HepG2 (cell line): ENCODE measurements around the gene LMCD1.

Source experiments
- CBFB ChIP-seq: sonication (generic); formaldehyde crosslinking; IDR thresholded peaks from 2 replicates; pipeline ENCODE4 v1.4.0; 2020; ENCODE audit warnings: missing genetic modification reagents
- HIVEP1 ChIP-seq: sonication (generic); formaldehyde crosslinking; IDR thresholded peaks from 2 replicates; pipeline ENCODE4 v1.4.0; 2020; ENCODE audit warnings: mild to moderate bottlenecking, missing genetic modification reagents
- ZNF232 ChIP-seq: sonication (generic); formaldehyde crosslinking; IDR thresholded peaks from 2 replicates; pipeline ENCODE4 v1.4.0; 2020; ENCODE audit warnings: missing genetic modification reagents, borderline replicate concordance
- ZNF580 ChIP-seq: IDR thresholded peaks from 2 replicates; pipeline ENCODE4 v1.6.1; 2016; ENCODE audit warnings: low read depth, borderline replicate concordance
- TF ChIP-seq, protein P1 (sequence below): sonication (generic); formaldehyde crosslinking; IDR thresholded peaks from 2 replicates; pipeline ENCODE4 v1.8.0; 2022; ENCODE audit warnings: mild to moderate bottlenecking, missing genetic modification reagents, borderline replicate concordance
- TF ChIP-seq, protein P2 (sequence below): sonication (generic); formaldehyde crosslinking; IDR thresholded peaks from 2 replicates; pipeline ENCODE4 v1.5.0; 2020; ENCODE audit warnings: mild to moderate bottlenecking, missing genetic modification reagents, moderate library complexity

- TF ChIP-seq CBFB (CRISPR knock-in tag) (no peak), HIVEP1 (CRISPR knock-in tag) (no peak), ZNF580 (CRISPR knock-in tag) (no peak), ZNF232 (CRISPR knock-in tag) (no peak)
- TF ChIP-seq, protein P1, sequence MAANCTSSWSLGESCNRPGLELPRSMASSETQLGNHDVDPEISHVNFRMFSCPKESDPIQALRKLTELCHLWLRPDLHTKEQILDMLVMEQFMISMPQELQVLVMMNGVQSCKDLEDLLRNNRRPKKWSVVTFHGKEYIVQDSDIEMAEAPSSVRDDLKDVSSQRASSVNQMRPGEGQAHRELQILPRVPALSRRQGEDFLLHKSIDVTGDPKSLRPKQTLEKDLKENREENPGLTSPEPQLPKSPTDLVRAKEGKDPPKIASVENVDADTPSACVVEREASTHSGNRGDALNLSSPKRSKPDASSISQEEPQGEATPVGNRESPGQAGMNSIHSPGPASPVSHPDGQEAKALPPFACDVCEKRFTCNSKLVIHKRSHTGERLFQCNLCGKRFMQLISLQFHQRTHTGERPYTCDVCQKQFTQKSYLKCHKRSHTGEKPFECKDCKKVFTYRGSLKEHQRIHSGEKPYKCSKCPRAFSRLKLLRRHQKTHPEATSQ (CRISPR knock-in tag) = no peak
- TF ChIP-seq, protein P2, sequence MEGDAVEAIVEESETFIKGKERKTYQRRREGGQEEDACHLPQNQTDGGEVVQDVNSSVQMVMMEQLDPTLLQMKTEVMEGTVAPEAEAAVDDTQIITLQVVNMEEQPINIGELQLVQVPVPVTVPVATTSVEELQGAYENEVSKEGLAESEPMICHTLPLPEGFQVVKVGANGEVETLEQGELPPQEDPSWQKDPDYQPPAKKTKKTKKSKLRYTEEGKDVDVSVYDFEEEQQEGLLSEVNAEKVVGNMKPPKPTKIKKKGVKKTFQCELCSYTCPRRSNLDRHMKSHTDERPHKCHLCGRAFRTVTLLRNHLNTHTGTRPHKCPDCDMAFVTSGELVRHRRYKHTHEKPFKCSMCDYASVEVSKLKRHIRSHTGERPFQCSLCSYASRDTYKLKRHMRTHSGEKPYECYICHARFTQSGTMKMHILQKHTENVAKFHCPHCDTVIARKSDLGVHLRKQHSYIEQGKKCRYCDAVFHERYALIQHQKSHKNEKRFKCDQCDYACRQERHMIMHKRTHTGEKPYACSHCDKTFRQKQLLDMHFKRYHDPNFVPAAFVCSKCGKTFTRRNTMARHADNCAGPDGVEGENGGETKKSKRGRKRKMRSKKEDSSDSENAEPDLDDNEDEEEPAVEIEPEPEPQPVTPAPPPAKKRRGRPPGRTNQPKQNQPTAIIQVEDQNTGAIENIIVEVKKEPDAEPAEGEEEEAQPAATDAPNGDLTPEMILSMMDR = no peak
These were observed 58.9 kb downstream of the LMCD1 start for GRCh38 chr3:8560366-8561007.
